ENCODE measurements around the gene ATXN7.

Gene ATXN7

GRCh38 chr3:63969876-63970275 is 106.2 kb downstream of the ATXN7 start:
- ChIA-PET POLR2A (no interaction called here), CTCF (interaction anchor here (0.7 to 8.3 kb wide), 3 partner anchors 9 to 782 kb away, joined by 3 to 68 read pairs (median 3); no protein-coding TSS in a partner anchor)
- no peak overlapping the region for H3K4me3 ChIP-seq (ENCODE audit: low read depth, low read length)
- no peak for TF ChIP-seq CTCF (IDR thresholded peaks at IDR 0.05; ENCODE audit: insufficient read depth, low read length, missing control alignments)
- DNase-seq (ENCODE audit: low read depth, low spot score) = no peak

GRCh38 chr3:63970631-63971475 is 107.2 kb downstream of the ATXN7 start:
- CTCF ChIA-PET = interaction anchor here (1.2 to 9.3 kb wide), 3 partner anchors 8 to 22 kb away, joined by 3 to 90 read pairs (median 68); no protein-coding TSS in a partner anchor
- POLR2A ChIA-PET = no interaction called here
- no peak for DNase-seq (ENCODE audit: low read depth, low spot score)
- no peak overlapping the region for H3K4me3 ChIP-seq (ENCODE audit: low read depth, low read length)
- TF ChIP-seq CTCF (IDR thresholded peaks at IDR 0.05; ENCODE audit: insufficient read depth, low read length, missing control alignments) = no peak

GRCh38 chr3:63972196-63972595 is 108.5 kb downstream of the ATXN7 start:
- ChIA-PET CTCF (interaction anchor here (0.8 to 9.3 kb wide), 6 partner anchors 9 to 623 kb away, joined by 3 to 90 read pairs (median 6); partner anchors contain the start of gene PSMD6), POLR2A (no interaction called here)
- peak; percentile 83 for DNase-seq (ENCODE audit: low read depth, low spot score)
- TF ChIP-seq CTCF (IDR thresholded peaks at IDR 0.05; ENCODE audit: insufficient read depth, low read length, missing control alignments) = no peak
- H3K4me3 ChIP-seq (ENCODE audit: low read depth, low read length) = no peak overlapping the region

- TF ChIP-seq CTCF (IDR thresholded peaks at IDR 0.05; ENCODE audit: insufficient read depth, low read length, missing control alignments) = no peak
- ChIA-PET CTCF (interaction anchor here (1.0 to 9.3 kb wide), 4 partner anchors 10 to 623 kb away, joined by 3 to 90 read pairs (median 6); no protein-coding TSS in a partner anchor), POLR2A (interaction anchor here (0.6 kb wide), 1 partner anchor 61 kb away, joined by 3 read pairs; the partner anchor contains the start of gene SCAANT1)
- DNase-seq (ENCODE audit: low read depth, low spot score) = no peak
- no peak overlapping the region for H3K4me3 ChIP-seq (ENCODE audit: low read depth, low read length)
Measured at GRCh38 chr3:63972987-63973386, 109.3 kb downstream of the ATXN7 start.

- no peak for TF ChIP-seq CTCF (IDR thresholded peaks at IDR 0.05; ENCODE audit: insufficient read depth, low read length, missing control alignments)
Measured at GRCh38 chr3:63973406-63973805, 109.7 kb downstream of the ATXN7 start.

GRCh38 chr3:63974451-63974850 is 110.8 kb downstream of the ATXN7 start:
- no peak for DNase-seq (ENCODE audit: low read depth, low spot score)
- POLR2A ChIA-PET = no interaction called here
- CTCF ChIA-PET = interaction anchor here (1.0 to 9.3 kb wide), 3 partner anchors 12 to 67 kb away, joined by 3 to 143 read pairs (median 90); no protein-coding TSS in a partner anchor
- TF ChIP-seq CTCF (IDR thresholded peaks at IDR 0.05; ENCODE audit: insufficient read depth, low read length, missing control alignments) = no peak
- H3K4me3 ChIP-seq (ENCODE audit: low read depth, low read length) = no peak overlapping the region

More at GRCh38 chr3:63973406-63973805, 109.7 kb downstream of the ATXN7 start:
- CTCF ChIA-PET = interaction anchor here (1.0 to 9.3 kb wide), 3 partner anchors 10 to 66 kb away, joined by 3 to 143 read pairs (median 90); no protein-coding TSS in a partner anchor
- POLR2A ChIA-PET = interaction anchor here (0.6 kb wide), 1 partner anchor 61 kb away, joined by 3 read pairs; the partner anchor contains the start of gene SCAANT1
- no peak overlapping the region for H3K4me3 ChIP-seq (ENCODE audit: low read depth, low read length)
- DNase-seq (ENCODE audit: low read depth, low spot score) = no peak

Data from AG04449 (cell line).